ENCODE data around the gene FRY.

The FRY gene

DNA sequence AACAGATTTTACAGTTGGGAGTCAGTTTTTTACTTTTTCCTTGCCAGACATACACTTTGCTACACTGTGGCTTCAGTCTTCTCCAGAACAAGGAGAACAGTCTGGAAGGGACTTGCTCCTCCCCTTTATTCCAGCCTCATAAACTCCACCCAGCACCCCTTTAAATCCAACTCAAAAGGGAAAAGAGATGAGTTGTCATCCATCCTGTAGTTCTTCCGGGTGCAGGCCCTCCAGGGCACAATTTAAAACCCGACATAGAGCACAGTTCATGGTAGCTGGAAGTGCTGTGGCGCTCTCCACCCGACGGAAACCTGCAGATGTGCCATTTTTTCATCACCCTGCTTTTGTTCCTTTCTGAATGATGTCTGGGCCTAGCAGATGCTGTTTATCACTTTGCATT lies 184.7 kb downstream of the FRY start:
- DNase-seq (ENCODE audit: low spot score), result no peak

DNA sequence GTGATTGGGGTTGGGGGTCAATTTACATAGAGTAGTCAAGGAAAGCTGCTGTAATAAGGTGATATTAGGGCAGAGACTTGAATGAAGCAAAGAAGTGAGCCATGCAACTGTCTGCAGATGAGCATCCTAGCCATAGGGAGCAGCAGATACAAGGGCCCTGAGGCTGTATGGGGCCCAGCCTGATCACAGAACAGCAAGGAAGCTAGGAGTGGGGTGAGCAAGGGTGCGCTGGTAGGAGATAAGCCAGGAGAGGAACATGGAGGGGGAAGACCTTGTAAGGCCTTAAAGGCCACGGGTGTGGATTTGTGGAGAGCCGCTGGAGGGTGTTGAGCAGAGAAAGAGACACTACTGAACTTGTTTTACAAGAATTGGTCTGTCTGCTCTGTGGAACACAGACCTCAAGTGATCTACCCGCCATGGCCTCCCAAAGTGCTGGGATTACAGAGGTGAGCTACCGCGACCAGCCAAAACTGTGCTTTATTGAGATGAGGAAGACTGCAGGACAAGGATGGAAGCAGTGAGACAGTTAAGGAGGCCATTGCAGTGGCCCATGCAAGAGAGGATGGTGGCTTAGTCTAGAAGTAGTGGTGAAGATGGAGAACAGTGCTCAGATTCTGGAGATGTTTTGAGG lies 190.6 kb downstream of the FRY start:
- DNase-seq (ENCODE audit: low spot score), result no peak

DNA sequence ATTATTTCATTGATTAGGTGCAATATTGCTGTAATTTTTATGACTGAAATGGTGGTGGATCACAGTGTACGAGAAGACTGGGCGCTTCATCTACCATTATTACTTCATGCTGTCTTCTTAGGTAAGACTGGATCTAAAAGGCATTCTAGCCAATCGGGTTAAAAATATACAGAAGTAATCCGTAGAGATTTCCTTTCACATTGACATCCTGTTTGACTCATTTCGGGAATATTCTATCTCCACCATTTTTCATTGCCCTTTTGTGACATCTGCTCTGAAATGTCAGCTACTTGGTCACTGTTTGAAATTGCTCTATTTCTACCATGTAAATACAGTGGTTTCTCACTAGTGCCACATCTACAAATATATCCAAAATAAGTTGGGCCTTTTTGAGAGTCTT lies 193.3 kb downstream of the FRY start:
- no peak for DNase-seq (ENCODE audit: low spot score)

DNA sequence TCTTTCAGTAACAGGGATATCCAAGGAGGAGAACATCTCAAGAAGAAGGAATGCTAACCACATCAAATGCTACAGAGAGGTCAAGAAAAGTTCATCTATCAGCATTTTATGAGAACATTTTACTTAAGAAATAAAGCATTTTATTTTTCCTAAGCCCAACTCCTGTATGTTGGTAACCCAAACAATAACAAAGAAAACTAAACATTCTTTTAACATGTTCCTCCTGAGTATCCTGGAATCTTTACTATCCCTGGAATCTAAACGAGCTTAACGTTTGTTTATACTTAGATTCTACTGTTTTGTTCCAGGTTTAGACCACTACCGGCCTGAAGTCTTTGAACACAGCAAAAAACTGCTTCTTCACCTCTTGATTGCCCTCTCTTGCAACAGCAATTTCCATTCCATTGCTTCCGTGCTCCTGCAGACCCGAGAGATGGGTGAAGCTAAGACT lies 193.9 kb downstream of the FRY start:
- DNase-seq (ENCODE audit: low spot score), result no peak

DNA sequence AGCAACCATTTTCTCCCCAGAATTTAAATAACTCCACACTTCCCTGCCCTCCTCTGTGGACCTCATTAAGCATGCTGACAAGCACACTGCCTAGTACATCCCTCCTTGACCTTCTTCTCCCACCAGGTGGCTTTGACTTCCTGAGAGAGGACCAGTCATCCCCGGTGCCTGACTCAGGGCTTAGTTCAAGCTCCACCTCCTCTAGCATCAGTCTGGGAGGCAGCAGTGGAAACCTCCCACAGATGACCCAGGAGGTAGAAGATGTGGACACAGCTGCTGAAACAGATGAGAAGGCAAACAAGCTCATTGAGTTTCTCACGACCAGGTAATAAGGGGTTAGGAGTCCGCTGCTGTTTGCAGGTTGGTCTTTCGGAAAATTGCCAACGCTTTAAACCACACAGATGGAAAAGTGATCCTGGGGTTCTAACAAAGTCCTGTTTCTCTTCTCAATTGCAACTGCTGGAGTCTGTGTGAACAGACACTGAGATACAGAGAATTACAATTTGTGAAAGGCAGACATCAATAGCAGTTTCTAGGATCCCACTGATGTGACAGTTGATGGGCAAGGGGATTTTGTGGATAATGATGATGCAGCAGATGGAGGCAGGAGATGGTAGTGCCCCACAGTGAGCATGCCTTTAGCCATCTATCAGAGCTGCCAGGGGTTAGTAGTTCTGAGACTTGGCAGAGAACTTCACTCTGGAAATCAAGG lies 196.9 kb downstream of the FRY start:
- no peak for DNase-seq (ENCODE audit: low spot score)

DNA sequence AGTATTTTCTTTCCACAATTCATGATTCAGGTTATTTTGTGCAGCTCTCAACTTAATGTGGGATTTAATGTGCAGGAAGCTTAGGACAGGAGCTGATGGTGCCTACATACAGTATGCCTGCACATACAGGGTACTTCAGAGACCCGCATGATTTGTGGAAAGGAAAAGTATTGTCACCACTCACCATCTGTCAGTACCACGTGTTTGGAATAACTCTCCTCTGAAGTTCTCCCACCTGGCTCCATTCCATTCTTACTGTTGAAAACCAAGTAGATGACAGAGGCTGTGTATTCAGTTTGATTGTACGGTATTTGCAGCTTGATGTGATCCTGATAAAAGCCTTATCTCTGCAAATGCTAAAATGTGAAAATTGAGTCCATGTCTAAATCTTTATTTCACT lies 197.9 kb downstream of the FRY start:
- no peak for DNase-seq (ENCODE audit: low spot score)

DNA sequence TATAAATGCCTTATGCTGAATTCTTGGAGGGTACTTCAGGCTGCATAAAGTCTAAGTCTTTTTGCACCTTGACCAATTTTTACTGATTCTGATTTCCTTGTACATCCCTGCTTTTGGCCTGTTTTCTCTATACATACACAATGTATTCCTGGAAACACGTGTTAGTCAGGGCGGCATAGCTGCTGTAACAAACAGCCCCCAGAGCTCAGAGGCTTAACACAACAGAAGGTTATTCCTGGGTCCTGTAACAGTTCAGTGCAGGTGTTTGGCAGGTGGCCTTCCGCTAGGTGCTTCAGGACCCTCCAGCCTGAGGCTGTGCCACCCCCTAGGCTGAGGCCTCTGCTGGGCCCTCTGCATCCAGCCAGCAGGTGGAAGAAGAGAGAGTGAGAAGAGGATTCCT lies 200.7 kb downstream of the FRY start:
- DNase-seq (ENCODE audit: low spot score), result no peak

DNA sequence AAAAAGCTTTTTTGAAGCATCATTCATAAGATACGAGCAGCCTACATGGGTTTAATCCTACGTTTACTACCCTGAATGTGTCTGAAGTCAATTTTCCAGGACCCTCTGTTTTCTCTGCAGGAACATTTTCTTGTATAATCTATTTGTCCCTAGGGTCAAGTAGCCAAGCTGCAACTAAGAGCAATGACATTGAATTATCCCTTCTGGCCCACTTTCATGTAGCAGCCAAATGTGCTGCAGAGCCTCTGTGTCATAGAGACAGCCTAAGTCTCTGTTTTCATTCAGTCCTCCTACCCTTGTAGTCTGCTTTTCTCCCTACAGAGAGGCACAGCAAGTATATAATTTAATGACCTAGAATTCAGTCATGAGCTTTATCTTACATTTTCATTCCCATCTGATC lies 201.5 kb downstream of the FRY start:
- DNase-seq (ENCODE audit: low spot score), result no peak

DNA sequence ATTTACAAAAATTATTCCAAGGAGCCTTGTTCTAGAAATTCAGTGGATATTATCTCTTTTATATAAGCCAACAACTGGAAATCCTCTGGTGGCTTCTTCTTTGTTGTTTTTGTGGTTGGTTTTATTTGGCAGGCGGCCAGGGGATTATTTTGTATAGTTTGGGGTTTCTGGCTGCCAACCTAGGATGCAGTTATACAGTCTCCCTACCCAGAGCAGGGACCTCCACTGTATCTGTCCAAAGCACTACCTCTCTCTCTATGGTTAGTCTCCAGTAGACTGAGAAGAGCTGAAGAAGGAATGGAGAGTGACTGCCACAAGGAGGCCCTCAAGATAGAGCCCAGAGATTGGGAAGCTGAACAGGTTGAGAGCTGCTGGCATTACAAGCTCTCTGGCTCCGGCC lies 203.3 kb downstream of the FRY start:
- no peak for DNase-seq (ENCODE audit: low spot score)

DNA sequence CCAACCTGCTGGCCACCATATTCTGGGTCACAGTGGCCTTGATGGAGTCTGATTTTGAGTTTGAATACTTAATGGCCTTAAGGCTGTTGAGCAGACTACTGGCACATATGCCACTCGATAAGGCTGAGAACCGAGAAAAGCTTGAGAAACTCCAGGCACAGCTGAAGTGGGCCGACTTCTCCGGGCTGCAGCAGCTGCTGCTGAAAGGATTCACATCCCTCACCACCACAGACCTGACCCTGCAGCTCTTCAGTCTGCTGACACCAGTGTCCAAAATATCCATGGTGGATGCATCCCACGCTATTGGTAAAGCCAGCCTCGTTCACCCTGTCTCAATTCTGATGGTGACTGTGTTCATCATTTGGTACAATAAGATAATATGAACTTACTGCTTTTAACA lies 206.1 kb downstream of the FRY start:
- DNase-seq (ENCODE audit: low spot score), result no peak

DNA sequence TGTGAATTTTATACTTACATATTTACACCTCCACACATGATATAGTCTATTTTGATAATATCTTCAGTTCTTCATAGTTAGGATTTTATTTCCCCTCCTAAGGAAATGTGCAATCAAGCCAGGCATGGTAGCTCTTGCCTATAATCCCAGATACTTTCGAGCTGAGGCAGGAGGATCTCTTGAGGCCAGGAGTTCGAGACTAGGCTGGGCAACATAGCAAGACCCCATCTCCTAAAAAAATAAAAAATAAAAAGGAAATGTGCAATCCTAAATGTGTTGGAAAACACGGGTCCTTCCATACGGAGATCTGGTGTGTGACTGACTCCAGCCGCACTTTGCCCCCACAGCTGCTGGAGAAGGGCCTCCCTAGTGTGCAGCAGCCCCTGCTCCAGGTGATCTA lies 212.1 kb downstream of the FRY start:
- no peak for DNase-seq (ENCODE audit: low spot score)

DNA sequence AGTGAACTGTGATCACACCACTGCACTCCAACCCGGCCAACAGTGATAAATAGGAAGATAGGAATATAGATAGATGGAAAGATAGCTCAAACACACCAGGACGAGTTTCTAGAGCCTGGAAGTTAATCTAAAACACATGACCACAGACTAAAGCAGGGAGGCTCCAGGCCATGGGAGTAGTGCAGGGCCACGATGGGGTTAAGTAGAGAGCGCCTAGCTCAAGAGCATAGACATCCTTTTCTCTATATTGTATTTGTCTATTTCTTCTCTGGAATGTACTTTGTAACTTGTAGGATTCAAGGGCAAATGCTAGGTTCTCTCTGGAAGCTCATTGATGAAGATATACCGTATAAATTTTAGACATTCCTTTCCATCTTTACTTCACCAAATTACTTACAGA lies 214.0 kb downstream of the FRY start:
- DNase-seq (ENCODE audit: low spot score), result no peak

DNA sequence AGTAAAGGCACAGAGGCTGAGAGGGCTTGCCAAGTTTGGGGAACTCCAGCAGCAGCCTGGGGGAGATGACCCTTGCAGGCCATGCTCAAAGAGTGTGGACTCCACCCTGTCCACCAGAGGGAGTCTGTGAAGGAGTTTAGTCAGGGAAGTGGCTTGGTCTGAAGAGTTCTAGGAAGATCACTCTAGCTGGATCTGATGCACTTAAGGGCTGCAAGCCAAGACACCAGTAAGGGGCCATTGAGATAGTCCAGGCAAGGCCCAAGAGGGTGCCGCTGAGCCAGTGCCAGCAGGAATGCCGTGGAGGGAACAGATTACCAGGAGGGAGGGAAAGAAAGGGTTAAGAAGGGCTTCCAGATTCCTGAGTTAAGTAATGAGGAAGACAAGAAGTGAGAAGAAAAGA lies 214.9 kb downstream of the FRY start:
- DNase-seq (ENCODE audit: low spot score), result peak; percentile 51

DNA sequence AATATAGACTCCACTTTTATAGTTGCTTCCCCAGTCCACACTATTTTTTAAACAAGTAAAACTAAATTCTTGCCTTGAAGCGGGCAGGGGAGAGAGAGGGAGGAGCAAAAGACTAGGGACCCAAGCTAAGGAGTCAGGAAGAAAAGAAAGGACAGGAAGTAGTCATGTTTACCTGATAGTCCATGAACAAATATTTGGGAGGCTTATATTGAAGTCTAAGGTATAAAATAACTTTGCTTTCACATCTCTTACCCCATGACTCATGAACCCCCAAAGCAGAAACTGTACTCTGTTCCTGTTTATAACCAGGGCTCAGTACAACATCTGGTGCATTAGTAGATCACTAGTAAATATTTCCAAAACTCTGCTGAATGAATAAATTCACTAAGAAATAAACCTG lies 216.3 kb downstream of the FRY start:
- no peak for DNase-seq (ENCODE audit: low spot score)

DNA sequence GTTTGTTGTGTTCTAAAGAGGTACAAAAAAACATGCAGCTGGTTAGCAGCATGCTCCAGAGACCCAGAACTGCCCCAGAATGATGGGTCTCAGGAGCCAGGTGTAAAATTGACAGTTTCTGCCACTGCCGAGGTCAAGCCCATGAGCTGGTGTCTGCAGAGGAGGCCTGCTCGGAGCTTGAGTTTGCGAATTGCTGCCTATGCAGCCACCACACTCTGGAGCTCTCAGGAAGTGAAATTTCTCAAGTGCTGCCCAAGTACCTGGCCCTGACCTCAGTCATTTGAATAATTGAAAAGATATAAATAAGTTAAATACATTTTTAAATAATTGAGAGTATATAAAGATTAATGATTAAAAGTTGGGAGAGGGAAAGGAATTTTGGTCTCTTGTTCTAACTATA lies 217.2 kb downstream of the FRY start:
- no peak for DNase-seq (ENCODE audit: low spot score)

DNA sequence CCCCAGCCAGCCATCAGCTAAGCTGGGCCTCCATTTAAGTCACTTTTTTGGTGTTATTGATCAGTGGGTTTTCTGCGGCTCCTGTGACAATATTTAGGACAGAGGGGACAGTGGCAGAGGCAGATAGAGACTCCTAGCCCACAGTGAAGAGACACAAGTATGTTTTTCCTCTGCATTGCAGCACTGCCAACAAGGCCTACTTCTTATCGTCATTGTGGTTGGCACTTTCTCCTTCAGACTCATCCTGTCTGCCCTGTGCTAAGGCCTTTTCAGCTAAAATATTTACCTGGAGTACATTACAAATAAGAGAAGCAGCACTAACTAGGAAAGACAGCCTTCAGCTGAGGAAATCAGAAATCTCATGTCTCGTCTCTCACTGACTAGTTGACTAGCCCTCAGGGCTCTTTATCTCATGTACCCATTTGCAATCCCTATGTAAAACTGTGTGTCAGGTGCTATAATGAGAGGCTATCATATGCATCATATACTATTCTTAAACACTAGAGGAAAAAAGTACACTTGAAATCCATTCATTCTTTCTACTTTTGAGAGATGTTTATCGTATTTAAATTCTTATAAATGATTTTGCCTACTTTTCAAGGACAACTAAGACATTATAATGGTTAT lies 221.4 kb downstream of the FRY start:
- no peak for DNase-seq (ENCODE audit: low spot score)

DNA sequence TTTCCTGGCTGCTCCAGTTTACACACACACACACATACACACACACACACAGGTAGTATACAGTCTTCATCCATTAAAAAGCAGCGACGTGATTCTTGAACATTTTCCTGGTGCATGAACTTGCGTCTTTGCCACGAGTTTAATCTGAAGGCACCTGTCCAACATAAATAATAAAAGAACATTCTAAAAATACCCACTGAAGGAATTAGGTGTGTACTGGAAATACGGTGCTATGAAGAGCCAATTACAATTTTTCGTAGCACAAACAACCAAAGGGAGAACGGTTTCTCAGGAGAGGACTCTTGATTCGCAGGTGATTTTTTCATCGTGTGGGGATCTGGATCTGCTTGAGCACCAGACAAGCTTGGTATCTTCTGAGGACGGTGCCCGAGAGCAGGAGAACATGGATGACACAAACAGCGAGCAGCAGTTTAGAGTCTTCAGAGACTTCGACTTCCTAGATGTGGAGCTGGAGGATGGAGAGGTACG lies 222.4 kb downstream of the FRY start:
- no peak for DNase-seq (ENCODE audit: low spot score)

DNA sequence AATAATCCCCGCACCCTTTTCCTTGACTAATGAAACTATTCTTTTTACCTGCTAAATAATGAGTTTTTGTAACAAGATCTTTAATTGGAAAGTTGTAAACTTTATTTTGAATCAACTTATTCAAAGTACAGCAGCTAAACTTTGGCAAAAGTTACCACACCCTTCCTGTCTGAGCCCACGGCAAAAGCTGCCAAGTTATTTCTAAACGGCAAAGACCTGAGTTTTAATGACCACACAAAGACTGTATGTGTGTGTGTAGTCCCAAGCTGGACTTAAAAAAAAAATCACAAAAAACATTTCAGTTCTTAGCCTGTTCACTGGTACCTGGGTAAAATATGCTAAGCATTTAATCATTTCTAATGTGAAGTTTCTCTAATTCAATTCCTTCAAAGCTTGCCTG lies 222.8 kb downstream of the FRY start:
- no peak for DNase-seq (ENCODE audit: low spot score)

DNA sequence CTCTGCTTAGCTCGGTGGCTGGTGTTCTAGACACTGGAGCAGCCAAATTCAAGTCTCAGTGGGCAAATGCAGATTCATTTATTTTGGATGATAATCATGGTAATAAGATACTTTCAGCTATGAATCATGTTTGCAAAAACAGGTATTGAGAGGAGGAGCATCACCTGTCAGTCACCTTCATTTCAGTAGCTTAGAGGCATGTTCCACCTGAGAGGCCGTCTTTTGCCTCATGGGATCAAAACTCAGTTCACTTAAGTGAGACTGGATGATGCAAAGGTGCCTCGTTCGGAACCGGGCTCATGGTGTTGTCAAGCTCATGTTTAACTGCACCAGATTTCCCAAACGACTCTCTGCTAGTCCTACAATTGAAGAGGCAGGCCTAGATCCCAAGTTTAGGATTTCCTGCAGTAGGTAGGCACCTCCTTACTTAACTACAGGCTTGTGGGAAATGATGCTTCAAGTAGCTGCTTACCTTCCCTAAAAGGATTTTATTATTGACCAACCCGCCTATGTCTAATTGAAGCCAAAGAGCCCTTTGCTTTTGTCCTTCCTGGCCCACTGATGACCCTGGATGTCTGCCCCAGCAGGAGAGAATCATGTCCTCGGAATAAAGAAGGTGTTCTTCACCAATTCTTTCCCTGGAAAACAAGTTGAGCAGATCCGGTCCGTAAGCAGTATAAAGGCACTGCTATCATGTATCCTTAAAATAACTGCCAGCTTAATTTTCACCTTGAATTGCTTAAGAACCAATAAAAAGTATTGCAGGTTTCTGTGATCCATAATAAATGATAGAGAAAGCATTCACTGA lies 223.5 kb downstream of the FRY start:
- no peak for DNase-seq (ENCODE audit: low spot score)

DNA sequence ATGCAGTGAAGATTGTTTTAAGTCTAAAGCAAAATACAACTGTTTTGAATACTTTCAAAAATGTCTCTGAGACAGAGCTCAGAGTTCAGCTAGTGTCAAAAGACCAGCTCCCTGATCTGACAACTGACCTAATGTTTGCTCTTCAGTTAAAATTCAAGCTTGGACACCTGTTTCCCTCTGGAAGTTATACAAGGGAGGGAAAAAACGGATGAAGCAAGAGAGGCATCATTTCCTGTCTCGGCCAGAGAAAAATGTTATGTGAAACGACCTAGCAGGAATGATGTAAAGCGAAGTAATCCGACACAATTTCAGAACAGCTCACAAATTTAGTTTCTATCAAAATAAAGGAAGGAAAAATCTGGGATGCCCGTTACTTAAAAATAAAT lies 224.1 kb downstream of the FRY start:
- DNase-seq (ENCODE audit: low spot score), result no peak

DNA sequence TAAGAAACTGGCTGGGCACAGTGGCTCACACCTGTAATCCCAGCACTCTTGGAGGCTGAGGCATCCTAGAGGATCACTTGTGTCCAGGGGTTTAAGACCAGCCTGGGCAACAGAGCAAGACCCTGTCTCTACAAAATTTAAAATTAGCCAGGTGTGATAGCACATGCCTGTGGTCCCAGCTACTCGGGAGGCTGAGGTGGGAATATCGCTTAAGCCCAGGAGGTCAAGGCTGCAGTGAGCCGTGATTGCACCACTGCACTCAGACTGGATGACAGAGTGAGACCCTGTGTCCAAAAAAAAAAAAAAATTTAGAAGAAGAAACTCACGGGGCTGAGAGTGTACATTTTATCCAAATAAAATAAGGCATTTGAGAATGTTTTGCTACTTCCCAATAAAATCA lies 224.7 kb downstream of the FRY start:
- no peak for DNase-seq (ENCODE audit: low spot score)

DNA sequence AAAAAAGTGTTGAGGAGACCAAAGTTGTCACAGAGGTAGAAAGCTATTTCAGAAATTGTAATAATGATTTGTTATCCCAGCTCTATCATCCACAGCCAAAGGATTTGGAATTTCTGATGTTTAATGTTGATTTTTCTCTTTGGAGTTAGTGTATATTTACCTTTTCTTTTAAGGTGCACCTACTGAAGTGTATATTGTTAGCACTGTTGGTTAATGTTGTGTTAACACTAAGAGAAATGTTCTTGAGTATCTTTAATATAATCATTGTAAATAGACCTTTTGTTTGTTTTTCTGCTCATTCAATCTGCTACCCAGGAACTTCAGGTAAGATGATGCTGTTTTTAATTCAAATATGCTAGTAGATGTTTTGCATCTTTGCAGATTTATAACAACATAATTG lies 226.1 kb downstream of the FRY start:
- DNase-seq (ENCODE audit: low spot score), result no peak

DNA sequence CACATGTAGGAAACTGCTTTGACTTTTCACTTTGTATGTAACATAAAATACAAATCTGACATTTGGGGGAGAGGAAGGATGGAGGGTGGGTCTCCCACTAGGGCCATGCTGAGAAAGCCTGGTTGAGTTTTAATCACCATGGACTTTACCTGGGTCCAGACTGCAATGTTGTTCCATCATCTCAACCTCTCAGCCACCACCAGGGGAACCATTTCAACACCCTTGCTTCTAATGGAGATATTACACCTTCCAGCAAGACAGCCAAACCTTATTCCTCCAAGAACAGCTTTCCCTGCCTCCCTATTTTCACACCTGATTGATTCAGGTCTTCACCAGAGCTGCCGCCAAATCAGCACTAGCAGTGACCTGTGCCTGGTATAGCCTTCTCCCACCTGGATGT lies 227.5 kb downstream of the FRY start:
- DNase-seq (ENCODE audit: low spot score), result no peak

Data from activated CD4-positive, alpha-beta T cell treated with anti-CD3 and anti-CD28 coated beads, Interleukin-2, Interleukin-4, amounts not matched to agents 100 ng/mL and 50 ng/mL, durations not matched to agents 16 hours and 8 hours (primary cell).